Hepatocyte (in vitro differentiated cells): Measurements from ENCODE around the gene FLT3LG. TPM values are rescaled to one million over a fixed set of nuclear protein-coding genes. Genes with fewer than 3 reads are reported as not detected.
A peak's percentile ranks its signal among the peaks of the same experiment; 100 is the strongest.

Experiments
- DNase-seq: peaks from one replicate; pipeline ENCODE4 v3.0.0-alpha.2; 2016; ENCODE audit warnings: low spot score
- H2AFZ ChIP-seq: fragments of 200-600 bp; sonication (generic); 2 replicates; pipeline ENCODE4 v1.6.0; 2016; ENCODE audit warnings: antibody characterized with exemption, mild to moderate bottlenecking
- H3K27ac ChIP-seq: fragments of 200-600 bp; sonication (generic); 2 replicates; pipeline ENCODE4 v1.5.1; 2016; ENCODE audit warnings: mild to moderate bottlenecking
- H3K27me3 ChIP-seq: fragments of 200-600 bp; sonication (generic); 2 replicates; pipeline ENCODE4 v1.6.1; 2016
- H3K36me3 ChIP-seq: fragments of 200-600 bp; sonication (generic); replicated peaks from 2 replicates; pipeline ENCODE4 v1.5.1; 2016; ENCODE audit warnings: low read depth; ENCODE audit not compliant: insufficient read depth
- H3K4me1 ChIP-seq: fragments of 200-600 bp; sonication (generic); 2 replicates; pipeline ENCODE4 v1.5.1; 2016; ENCODE audit warnings: mild to moderate bottlenecking, moderate library complexity; ENCODE audit not compliant: insufficient read depth
- H3K4me2 ChIP-seq: fragments of 200-600 bp; sonication (generic); 2 replicates; pipeline ENCODE4 v1.6.0; 2016
- H3K4me3 ChIP-seq: fragments of 200-600 bp; sonication (generic); 2 replicates; pipeline ENCODE4 v1.5.1; 2016; ENCODE audit warnings: mild to moderate bottlenecking
- H3K79me2 ChIP-seq: fragments of 200-600 bp; sonication (generic); 2 replicates; pipeline ENCODE4 v1.6.0; 2017; ENCODE audit warnings: mild to moderate bottlenecking
- H3K9me2 ChIP-seq: fragments of 200-600 bp; sonication (generic); replicated peaks from 2 replicates; pipeline ENCODE4 v1.6.0; 2017; ENCODE audit warnings: mild to moderate bottlenecking; ENCODE audit not compliant: insufficient read depth
- H3K9me3 ChIP-seq: fragments of 200-600 bp; sonication (generic); 2 replicates; pipeline ENCODE4 v1.5.1; 2016; ENCODE audit warnings: low read depth, mild to moderate bottlenecking
- H4K20me1 ChIP-seq: fragments of 200-600 bp; sonication (generic); 2 replicates; pipeline ENCODE4 v1.6.0; 2016; ENCODE audit warnings: mild to moderate bottlenecking; ENCODE audit not compliant: insufficient read depth, poor library complexity, severe bottlenecking
- EZH2 ChIP-seq: fragments of 200-600 bp; sonication (generic); IDR thresholded peaks from 2 replicates; pipeline ENCODE4 v1.6.1; 2016; ENCODE audit warnings: antibody characterized with exemption, mild to moderate bottlenecking, borderline replicate concordance
- EZH2phosphoT487 ChIP-seq: fragments of 200-600 bp; sonication (generic); IDR thresholded peaks from one replicate; pipeline ENCODE4 v1.6.1; 2018; ENCODE audit warnings: antibody characterized with exemption, mild to moderate bottlenecking, low read depth, moderate library complexity; ENCODE audit not compliant: unreplicated experiment, severe bottlenecking
- WGBS: methylation state at CpG from one replicate; pipeline ENCODE4 v1.1.6; 2016; ENCODE audit warnings: low lambda C conversion rate; ENCODE audit errors: missing lambda C conversion rate; 5-methylcytosine and 5-hydroxymethylcytosine counted together
- polyA plus RNA-seq: library from polyadenylated mRNA; unstranded; fragments of >200 nt; fragmentation: Nextera tagmentation; extraction: Ambion mirVana; gene quantifications from 2 replicates; pipeline ENCODE4 v1.2.1, GENCODE V29; 2016
- total RNA-seq: library from RNA; depleted of rRNA; stranded (reverse); fragments of >200 nt; gene quantifications from 2 replicates; pipeline ENCODE4 v1.2.3, GENCODE V29; 2014
- TF ChIP-seq, protein P1 (sequence below): fragments of 200-600 bp; sonication (generic); IDR thresholded peaks from 2 replicates; pipeline ENCODE4 v1.5.1; 2016; ENCODE audit warnings: antibody characterized with exemption, mild to moderate bottlenecking; ENCODE audit not compliant: poor library complexity

The FLT3LG gene
- total and polyA plus RNA-seq, 2 experiments from 2014 or later = 1.3 to 2.8 TPM

DNA sequence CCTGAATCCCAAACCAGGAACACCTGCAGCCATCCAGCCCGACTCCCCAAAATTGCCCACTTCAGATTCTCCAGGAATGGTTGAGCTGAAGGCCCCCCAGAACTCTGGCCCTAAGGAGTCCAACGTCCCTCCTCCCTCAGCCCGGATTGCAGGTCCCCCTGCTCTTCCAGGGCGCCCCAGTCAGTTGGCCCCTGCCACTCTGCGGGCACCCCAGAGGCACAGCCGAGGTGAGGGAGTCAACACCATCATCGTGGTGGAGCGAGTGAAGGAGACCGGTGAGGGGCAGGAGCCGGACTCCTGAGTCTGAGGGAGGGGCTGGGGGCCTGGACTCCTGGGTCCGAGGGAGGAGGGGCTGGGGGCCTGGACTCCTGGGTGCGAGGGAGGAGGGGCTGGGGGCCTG lies 46.7 kb upstream of the FLT3LG start:
- H3K27me3 ChIP-seq = peaks cover 99% of the 10 kb centered on the region
- TF ChIP-seq EZH2phosphoT487 (no peak), EZH2 (no peak)
- TF ChIP-seq, protein P1, sequence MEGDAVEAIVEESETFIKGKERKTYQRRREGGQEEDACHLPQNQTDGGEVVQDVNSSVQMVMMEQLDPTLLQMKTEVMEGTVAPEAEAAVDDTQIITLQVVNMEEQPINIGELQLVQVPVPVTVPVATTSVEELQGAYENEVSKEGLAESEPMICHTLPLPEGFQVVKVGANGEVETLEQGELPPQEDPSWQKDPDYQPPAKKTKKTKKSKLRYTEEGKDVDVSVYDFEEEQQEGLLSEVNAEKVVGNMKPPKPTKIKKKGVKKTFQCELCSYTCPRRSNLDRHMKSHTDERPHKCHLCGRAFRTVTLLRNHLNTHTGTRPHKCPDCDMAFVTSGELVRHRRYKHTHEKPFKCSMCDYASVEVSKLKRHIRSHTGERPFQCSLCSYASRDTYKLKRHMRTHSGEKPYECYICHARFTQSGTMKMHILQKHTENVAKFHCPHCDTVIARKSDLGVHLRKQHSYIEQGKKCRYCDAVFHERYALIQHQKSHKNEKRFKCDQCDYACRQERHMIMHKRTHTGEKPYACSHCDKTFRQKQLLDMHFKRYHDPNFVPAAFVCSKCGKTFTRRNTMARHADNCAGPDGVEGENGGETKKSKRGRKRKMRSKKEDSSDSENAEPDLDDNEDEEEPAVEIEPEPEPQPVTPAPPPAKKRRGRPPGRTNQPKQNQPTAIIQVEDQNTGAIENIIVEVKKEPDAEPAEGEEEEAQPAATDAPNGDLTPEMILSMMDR = no peak
- peaks cover 10% of the 10 kb centered on the region for H3K4me1 ChIP-seq
- no peaks in the 10 kb centered on the region for H4K20me1 ChIP-seq
- DNase-seq = no peak
- no peak overlapping the region for H2AFZ ChIP-seq
- no peaks in the 10 kb centered on the region for H3K79me2 ChIP-seq
- no peak overlapping the region for H3K27ac ChIP-seq
- WGBS = 83% methylated on average over 10 of the region's 12 CpGs
- no peaks in the 10 kb centered on the region for H3K9me2 ChIP-seq
- no peaks in the 10 kb centered on the region for H3K36me3 ChIP-seq
- H3K4me3 ChIP-seq = no peak overlapping the region
- H3K9me3 ChIP-seq = no peaks in the 10 kb centered on the region
- no peak overlapping the region for H3K4me2 ChIP-seq

DNA sequence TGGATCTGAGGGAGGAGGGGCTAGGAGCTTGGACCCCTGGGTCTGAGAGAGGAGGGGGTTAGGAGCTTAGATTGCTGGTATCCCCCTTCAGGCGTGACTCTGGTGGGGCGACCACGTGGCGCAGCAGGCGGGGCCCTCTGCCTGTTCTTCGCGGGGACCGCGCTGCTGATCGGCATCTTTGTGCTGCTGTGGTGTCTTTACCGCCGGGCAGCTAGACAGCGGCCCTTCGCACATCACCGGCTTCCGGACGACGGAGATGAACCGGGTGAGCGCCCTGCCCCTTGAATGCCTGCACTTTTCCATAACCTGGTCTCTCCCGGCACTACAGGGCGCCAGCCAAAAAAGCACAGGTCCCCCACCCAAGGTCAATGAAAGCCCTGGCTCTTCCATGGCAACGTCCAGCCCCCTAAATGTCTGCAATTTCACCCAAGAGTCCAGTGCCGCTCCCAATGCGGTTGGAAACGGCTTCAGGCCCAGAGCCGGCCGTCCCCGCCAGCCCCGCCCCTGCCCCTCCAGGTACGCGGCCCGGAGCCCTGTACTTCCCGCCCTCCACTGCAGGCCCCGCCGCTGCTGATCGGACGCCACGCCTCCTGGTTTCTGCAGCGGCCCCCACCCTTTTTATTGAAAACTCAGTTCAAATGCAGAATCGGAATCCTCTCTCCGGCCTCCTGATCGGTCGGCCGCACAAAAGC lies 46.0 kb upstream of the FLT3LG start:
- Histone ChIP-seq H3K9me2 (no peaks in the 10 kb centered on the region), H3K27ac (no peak overlapping the region), H3K9me3 (no peaks in the 10 kb centered on the region), H2AFZ (peak overlapping the region; percentile 60), H3K4me2 (peak overlapping the region; percentile 80), H3K4me1 (peaks cover 7% of the 10 kb centered on the region), H3K79me2 (no peaks in the 10 kb centered on the region), H3K4me3 (no peak overlapping the region), H4K20me1 (no peaks in the 10 kb centered on the region), H3K36me3 (no peaks in the 10 kb centered on the region), H3K27me3 (peaks cover 99% of the 10 kb centered on the region)
- TF ChIP-seq EZH2phosphoT487 = no peak
- TF ChIP-seq, protein P1 = no peak
- peak; percentile 92 for TF ChIP-seq EZH2
- DNase-seq = no peak
- 4% methylated on average over 45 of the region's 45 CpGs for WGBS

DNA sequence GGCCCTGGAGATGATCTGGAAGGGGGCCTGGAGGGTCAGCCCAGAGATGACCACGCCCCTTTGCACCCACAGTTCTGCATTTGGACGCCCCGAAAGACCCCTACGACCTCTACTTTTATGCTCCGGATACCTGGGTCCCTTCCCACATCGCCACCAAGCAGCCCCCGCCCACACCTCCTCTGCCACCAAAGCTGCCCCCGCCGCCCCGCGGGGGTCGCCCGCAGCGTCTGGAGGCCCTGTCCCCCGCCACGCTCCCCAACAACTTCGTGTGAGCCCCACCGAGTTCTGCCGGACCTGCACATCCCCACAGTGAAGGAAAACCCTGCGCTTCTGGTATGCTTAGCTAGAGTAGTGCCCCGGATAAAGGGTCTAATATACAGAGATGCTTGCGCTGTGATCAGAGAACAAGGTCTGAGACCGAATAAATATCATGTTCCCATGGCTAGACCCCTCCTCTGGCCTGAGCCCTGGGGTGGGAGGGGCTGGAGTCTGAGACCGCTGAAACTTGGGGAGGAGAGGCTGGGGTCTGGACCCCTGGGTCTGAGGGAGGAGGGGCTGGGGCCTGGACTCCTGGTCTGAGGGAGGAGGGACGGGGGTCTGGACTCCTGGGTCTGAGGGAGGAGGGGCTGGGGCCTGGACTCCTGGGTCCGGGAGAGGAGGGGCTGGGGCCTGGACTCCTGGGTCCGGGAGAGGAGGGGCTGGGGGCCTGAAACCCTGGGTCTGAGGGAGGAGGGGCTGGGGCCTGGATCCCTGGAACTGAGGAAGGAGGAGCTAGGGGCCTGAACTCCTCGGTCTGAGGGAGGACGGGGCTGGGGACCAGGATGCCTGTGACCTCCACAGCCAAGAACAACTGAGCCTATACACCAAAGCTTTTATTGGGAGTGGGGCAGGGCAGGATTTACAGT lies 45.2 kb upstream of the FLT3LG start:
- 27% methylated on average over 24 of the region's 29 CpGs for WGBS
- Histone ChIP-seq H2AFZ (peak overlapping the region; percentile 60), H3K4me3 (no peak overlapping the region), H3K4me2 (peak overlapping the region; percentile 80), H3K79me2 (no peaks in the 10 kb centered on the region), H3K9me2 (no peaks in the 10 kb centered on the region), H3K27me3 (peaks cover 99% of the 10 kb centered on the region), H4K20me1 (no peaks in the 10 kb centered on the region), H3K9me3 (no peaks in the 10 kb centered on the region), H3K4me1 (peaks cover 7% of the 10 kb centered on the region), H3K36me3 (no peaks in the 10 kb centered on the region), H3K27ac (no peak overlapping the region)
- DNase-seq = no peak
- TF ChIP-seq, protein P1 = no peak
- TF ChIP-seq EZH2 (peak; percentile 67), EZH2phosphoT487 (no peak)
